Cardiac fibroblast (primary cell): ENCODE results near the gene MTARC2.

ENCODE experiments used
- DNase-seq, 2 donors: peaks; one replicate each; pipeline versions ENCODE4 v3.0.0 to v3.0.0-alpha.2; 2010; ENCODE audit warnings: low read depth in 2 of 2
- H3K4me3 ChIP-seq, 2 donors: replicated peaks in 1 of 2; 1 replicate in 1 of 2; 2 replicates in 1 of 2; pipeline ENCODE4 v1.5.1; 2011; ENCODE audit warnings: low read depth in 2 of 2, low read length in 2 of 2, mild to moderate bottlenecking in 2 of 2, moderate library complexity in 1 of 2
- TF ChIP-seq, protein P1 (sequence below): IDR thresholded peaks from one replicate; pipeline ENCODE4 v1.5.1; 2011; ENCODE audit warnings: low read depth, mild to moderate bottlenecking, low read length, inconsistent platforms

Gene MTARC2

DNA sequence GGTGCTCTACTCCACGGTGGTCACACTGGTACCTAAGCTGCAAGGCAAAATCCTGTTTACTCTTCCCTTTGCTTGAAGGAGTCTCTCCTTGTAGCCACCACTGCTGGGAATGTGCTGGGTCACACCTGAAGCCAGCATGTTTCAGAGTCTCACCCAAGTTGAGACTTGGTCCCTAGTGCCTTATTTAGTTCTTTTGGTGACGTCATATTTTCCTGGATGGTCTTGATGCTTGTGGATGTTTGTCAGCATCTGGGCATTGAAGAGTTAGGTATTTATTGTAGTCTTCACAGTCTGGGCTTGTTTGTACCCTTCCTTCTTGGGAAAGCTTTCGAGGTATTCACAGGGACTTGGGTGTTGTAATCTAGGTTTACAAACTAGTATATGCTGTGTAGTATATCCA lies 5.6 kb upstream of the MTARC2 start:
- no peak overlapping the region for H3K4me3 ChIP-seq
- TF ChIP-seq, protein P1, sequence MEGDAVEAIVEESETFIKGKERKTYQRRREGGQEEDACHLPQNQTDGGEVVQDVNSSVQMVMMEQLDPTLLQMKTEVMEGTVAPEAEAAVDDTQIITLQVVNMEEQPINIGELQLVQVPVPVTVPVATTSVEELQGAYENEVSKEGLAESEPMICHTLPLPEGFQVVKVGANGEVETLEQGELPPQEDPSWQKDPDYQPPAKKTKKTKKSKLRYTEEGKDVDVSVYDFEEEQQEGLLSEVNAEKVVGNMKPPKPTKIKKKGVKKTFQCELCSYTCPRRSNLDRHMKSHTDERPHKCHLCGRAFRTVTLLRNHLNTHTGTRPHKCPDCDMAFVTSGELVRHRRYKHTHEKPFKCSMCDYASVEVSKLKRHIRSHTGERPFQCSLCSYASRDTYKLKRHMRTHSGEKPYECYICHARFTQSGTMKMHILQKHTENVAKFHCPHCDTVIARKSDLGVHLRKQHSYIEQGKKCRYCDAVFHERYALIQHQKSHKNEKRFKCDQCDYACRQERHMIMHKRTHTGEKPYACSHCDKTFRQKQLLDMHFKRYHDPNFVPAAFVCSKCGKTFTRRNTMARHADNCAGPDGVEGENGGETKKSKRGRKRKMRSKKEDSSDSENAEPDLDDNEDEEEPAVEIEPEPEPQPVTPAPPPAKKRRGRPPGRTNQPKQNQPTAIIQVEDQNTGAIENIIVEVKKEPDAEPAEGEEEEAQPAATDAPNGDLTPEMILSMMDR: no peak
- no peak for DNase-seq

- no peak for DNase-seq
- TF ChIP-seq, protein P1: no peak
- no peak overlapping the region for H3K4me3 ChIP-seq
These were observed 1.3 kb upstream of the MTARC2 start for GRCh38 chr1:220746851-220747250.

DNA sequence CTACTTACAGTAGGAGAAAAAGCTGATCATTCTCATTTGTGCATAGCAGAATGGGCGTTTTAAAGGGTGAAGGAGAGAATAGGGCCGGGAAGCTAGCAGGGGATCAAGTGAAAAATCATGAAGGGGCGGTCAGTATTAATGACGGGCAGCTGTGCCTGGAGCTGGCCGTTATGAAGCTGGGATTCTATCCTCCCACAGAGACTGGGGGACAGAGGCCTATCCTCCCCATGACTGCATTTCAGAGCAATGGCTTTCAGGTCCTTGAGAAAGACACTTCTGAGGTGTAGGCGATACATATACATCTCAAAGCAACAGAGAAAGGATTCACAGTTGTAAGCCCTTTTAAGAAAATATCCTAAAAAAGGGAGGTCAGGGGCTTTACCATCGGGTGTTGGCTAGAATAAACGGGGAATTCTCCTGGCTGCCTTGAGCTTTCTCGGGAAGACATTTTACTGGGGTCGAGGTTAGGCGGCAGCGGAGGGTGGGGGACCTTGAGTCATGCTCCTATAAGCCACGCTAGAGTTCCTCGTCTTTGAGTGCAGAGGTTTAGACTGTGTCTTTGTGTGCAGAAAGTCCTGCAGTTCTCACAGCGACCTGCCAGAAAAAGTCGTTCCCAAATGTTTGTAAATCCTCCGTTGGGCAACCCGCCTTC lies 559 bp upstream of the MTARC2 start:
- peak overlapping the region; percentile 73 to 77 for H3K4me3 ChIP-seq
- no peak for DNase-seq

DNA sequence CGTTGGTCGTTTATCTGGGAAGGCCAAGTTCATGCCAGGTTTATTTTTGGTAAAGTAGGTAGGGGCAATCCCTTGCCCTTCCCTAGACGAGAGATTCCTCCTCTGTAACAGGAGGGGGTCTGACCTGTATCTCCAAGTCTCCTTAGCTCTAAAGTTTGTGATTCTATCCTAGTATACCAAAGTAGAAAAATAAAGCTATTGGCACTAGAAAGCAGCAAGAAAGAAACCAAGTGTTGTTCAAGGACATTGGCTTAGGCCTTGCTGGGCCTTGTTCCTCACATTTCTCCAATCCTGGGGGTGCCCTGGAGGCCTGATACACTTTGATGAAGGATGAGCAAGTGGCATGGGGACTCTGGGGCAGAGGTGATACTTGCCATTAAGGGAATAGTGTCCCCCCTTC lies 814 bp downstream of the MTARC2 start:
- no peak for DNase-seq
- TF ChIP-seq, protein P1: no peak
- peak overlapping the region; percentile 73 to 77 for H3K4me3 ChIP-seq

More for the DNA sequence above, 559 bp upstream of the MTARC2 start:
- TF ChIP-seq, protein P1: no peak

DNA sequence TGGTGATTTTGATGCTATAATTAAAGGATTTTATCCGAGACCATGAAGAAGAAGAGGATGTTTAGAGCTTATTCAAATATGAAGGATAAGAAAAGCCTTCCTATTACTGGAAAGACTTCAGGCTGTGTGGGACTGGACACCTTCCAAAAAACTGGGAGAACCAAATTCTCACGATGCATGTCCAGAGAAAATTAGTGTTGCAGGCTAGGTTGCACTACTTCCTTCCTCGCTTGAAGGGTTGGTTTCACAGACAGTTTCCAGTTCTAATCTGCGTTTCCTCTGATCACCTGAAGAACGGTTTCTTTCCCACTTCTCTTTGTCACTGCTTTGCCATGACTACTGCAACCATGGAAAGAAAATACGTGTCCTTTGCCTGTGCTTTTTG lies 2.0 kb downstream of the MTARC2 start:
- TF ChIP-seq, protein P1: no peak
- H3K4me3 ChIP-seq: no peak overlapping the region

GRCh38 chr1:220751111-220751510 lies 3.0 kb downstream of the MTARC2 start:
- TF ChIP-seq, protein P1: no peak
- H3K4me3 ChIP-seq: no peak overlapping the region
- no peak for DNase-seq

More for the DNA sequence above, 2.0 kb downstream of the MTARC2 start:
- DNase-seq: peak in 1 of 2 donors; percentile 70
